GM08714 (cell line): Measurements from ENCODE around the gene SLC12A7.
"Not testable (repeated sequence)": the region's sequence is repeated elsewhere in the genome, so short reads cannot be mapped to it uniquely, and the experiment has no call there.

Experiments used
- H3K4me3 ChIP-seq: fragments of 200-500 bp; sonication (Bioruptor generic); 2 replicates; pipeline ENCODE4 v1.5.1; 2014; ENCODE audit warnings: mild to moderate bottlenecking, low read length, inconsistent platforms
- ZNF274 ChIP-seq: IDR thresholded peaks from 2 replicates; pipeline ENCODE4 v1.6.1; 2012; ENCODE audit warnings: mild to moderate bottlenecking, low read depth, low read length

Gene SLC12A7

DNA sequence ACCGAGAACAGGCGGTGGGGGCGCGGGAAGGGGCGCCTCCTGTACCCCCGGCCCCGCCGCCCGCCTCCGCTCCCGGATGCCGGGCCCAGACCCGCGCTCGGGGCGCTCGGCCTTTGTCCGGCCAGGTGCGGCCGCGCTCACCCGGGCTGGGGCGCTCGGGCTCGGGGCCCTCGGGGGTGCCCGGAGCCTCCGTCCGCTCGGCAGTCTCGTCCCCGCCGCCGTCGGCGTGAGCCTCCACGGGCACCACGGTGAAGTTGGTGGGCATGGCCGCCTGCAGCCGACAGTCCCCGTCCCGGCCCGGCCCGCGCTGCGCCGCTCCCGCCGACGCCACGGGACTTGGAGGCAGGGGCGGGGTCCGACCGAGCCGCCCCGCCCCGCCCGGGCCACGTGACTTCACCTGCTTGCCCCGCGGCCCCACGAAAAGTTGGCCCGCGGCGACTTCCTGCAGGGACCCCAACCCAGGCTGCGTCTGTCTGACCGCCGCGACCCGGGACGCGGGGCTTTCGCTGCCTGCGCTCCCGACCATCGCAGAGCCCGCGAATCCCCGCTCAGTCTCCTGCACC is at the start of gene SLC12A7:
Gene SLC12A7, minus strand, starts transcription at position 337 of the 563 bp plus-strand sequence. Its CDS starts 72 bp downstream, at position 265.
- no peak for TF ChIP-seq ZNF274
- H3K4me3 ChIP-seq = peak within 1 kb of the TSS; percentile 68

GRCh38 chr5:1161108-1161832 is 49.4 kb upstream of the SLC12A7 start:
- no peak overlapping the region for H3K4me3 ChIP-seq
- no peak for TF ChIP-seq ZNF274

GRCh38 chr5:1159774-1160406 is 48.0 kb upstream of the SLC12A7 start:
- TF ChIP-seq ZNF274 = no peak
- no peak overlapping the region for H3K4me3 ChIP-seq

- TF ChIP-seq ZNF274 = no peak
- H3K4me3 ChIP-seq = no peak overlapping the region
Observed at GRCh38 chr5:1159341-1159675, 47.4 kb upstream of the SLC12A7 start.

- no peak for TF ChIP-seq ZNF274
- no peak overlapping the region for H3K4me3 ChIP-seq
Observed at GRCh38 chr5:1158647-1159340, 46.9 kb upstream of the SLC12A7 start.

DNA sequence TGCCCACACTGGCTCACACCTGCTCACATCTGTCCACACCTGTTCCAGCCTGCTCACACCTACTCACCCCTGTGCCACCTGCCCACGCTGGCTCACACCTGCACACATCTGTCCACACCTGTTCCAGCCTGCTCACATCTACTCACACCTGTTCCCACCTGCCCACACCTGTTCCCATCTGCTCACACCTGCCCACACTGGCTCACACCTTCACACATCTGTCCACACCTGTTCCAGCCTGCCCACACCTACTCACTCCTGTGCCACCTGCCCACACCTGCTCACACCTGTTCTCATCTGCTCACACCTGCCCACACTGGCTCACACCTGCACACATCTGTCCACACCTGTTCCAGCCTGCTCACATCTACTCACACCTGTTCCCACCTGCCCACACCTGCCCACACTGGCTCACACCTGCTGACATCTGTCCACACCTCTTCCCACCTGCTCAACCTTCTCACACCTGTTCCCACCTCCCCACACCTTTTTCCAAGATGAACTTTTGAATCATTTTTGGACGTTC is 45.7 kb upstream of the SLC12A7 start:
- H3K4me3 ChIP-seq = not testable (repeated sequence)

GRCh38 chr5:1156754-1157460 is 45.0 kb upstream of the SLC12A7 start:
- no peak for TF ChIP-seq ZNF274
- H3K4me3 ChIP-seq = no peak overlapping the region

GRCh38 chr5:1156033-1156753 is 44.3 kb upstream of the SLC12A7 start:
- no peak for TF ChIP-seq ZNF274
- H3K4me3 ChIP-seq = no peak overlapping the region

GRCh38 chr5:1155191-1156032 is 43.5 kb upstream of the SLC12A7 start:
- TF ChIP-seq ZNF274 = no peak
- H3K4me3 ChIP-seq = no peak overlapping the region

GRCh38 chr5:1153428-1153827 is 41.6 kb upstream of the SLC12A7 start:
- no peak overlapping the region for H3K4me3 ChIP-seq
- no peak for TF ChIP-seq ZNF274

DNA sequence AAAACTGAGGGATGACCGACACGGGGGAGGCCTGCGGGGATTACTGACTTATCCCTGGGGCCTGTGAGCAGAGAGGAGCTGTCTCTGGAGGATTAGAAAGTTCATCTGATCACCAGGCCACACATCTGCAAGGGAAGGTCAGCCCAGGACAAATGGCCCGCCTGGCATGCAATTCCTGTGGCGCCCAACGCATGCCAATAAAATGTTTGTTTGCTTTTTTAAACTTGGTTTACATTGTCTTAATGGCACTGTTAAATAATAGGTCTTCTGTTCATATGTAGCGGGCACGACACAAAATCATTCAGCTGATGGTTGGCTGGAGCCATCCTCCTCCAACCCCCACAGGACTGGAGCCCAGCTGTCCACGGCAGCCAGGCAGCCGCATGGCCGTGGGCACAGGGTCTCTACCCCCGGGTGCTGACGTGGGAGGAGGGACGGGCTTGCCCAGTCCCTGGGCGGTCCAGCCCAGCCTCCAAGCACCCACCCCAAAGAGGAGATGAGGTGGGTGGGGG is 41.0 kb upstream of the SLC12A7 start:
- TF ChIP-seq ZNF274 = no peak
- H3K4me3 ChIP-seq = no peak overlapping the region

DNA sequence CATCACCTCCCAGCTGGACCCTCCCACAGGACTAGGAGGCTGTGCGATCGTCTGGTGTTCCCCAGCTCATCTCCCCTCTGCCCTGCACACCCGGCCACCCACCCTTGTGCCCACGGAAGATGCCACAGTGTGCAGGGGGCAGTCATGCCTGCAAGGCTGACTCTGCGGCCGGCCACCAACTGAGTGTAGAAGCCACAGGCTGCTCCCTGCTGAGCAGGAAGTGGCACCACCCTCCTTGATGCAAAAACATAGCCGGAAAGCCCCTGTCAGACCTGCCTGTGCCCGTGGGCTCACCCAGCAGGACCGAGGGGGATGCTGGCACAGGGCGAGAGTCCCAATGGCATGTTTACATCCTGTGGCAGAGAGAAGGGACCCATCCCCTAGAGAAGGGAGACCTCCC is 40.3 kb upstream of the SLC12A7 start:
- no peak overlapping the region for H3K4me3 ChIP-seq
- TF ChIP-seq ZNF274 = no peak
